Breast epithelium (tissue), 4 donors: ENCODE data around the gene PGLYRP4. TPM values are rescaled to one million over a fixed set of nuclear protein-coding genes. Genes with fewer than 3 reads are reported as not detected.
"Not testable (repeated sequence)": the region's sequence is repeated elsewhere in the genome, so short reads cannot be mapped to it uniquely, and the experiment has no call there.

Experiments used
- DNase-seq, 2 donors: peaks; one replicate each; pipeline ENCODE4 v3.0.0-alpha.2; 2019; ENCODE audit warnings: low spot score in 2 of 2
- H3K27ac ChIP-seq, 2 donors: fragments of 200-600 bp; sonication (generic) in 1 of 2; one replicate each; pipeline ENCODE4 v1.5.1; 2016 to 2019; ENCODE audit warnings: mild to moderate bottlenecking in 1 of 2
- H3K27me3 ChIP-seq, 2 donors: fragments of 200-600 bp; sonication (generic) in 1 of 2; one replicate each; pipeline versions ENCODE4 v1.5.1 to v1.6.0; 2017 to 2019; ENCODE audit warnings: control low read depth in 1 of 2, mild to moderate bottlenecking in 1 of 2
- H3K36me3 ChIP-seq: fragments of 200-600 bp; one replicate; pipeline ENCODE4 v1.5.1; 2019
- H3K4me1 ChIP-seq, 2 donors: fragments of 200-600 bp; sonication (generic); one replicate each; pipeline ENCODE4 v1.5.1; 2016 to 2019; ENCODE audit warnings: control low read depth in 1 of 2
- H3K4me3 ChIP-seq, 3 donors: fragments of 200-600 bp; sonication (generic); 1 replicate in 2 of 3; 2 replicates in 1 of 3; pipeline ENCODE4 v1.5.1; 2016 to 2019; ENCODE audit warnings: mild to moderate bottlenecking in 3 of 3, moderate library complexity in 2 of 3
- H3K9me3 ChIP-seq, 2 donors: fragments of 200-600 bp; sonication (generic) in 1 of 2; one replicate each; pipeline ENCODE4 v1.5.1; 2016 to 2019; ENCODE audit warnings: control low read depth in 1 of 2
- CTCF ChIP-seq, 3 donors: fragments of 450-650 bp; IDR thresholded peaks; one replicate each; pipeline ENCODE4 v1.5.1; 2016 to 2017; ENCODE audit warnings: antibody characterized with exemption in 3 of 3, mild to moderate bottlenecking in 3 of 3, moderate library complexity in 3 of 3
- POLR2A ChIP-seq: fragments of 450-650 bp; IDR thresholded peaks from one replicate; pipeline ENCODE4 v1.6.1; 2016; ENCODE audit warnings: antibody characterized with exemption, mild to moderate bottlenecking, moderate library complexity
- POLR2AphosphoS5 ChIP-seq, 3 donors: sonication (generic); formaldehyde crosslinking; IDR thresholded peaks; one replicate each; pipeline ENCODE4 v1.6.1; 2017; ENCODE audit warnings: antibody characterized with exemption in 3 of 3
- intact Hi-C: fragments of 100-400 bp; cut with DNase I; formaldehyde crosslinking; loops from one replicate; pipeline ENCODE4 v1.15.1; 2023; ENCODE audit warnings: low total_unique reads
- total RNA-seq, 3 donors: library from RNA; depleted of rRNA; stranded (reverse); fragments of >200 nt; gene quantifications; one replicate each; pipeline ENCODE4 v1.1.0, GENCODE V29; 2016

The PGLYRP4 gene
- total RNA-seq, 3 donors from 2014 or later, result not detected

GRCh38 chr1:153350321-153350957 is 1.8 kb upstream of the PGLYRP4 start:
- no peaks in the 10 kb centered on the region for H3K4me1 ChIP-seq
- no peaks in the 10 kb centered on the region for H3K9me3 ChIP-seq
- intact Hi-C loops, result no loop called here
- no peak for DNase-seq
- H3K27ac ChIP-seq, result no peak overlapping the region
- H3K27me3 ChIP-seq, result peaks cover 0 to 14% of the 10 kb centered on the region in 2 donors
- no peak overlapping the region for H3K4me3 ChIP-seq
- no peak for TF ChIP-seq CTCF (IDR thresholded peaks at IDR 0.05)
- TF ChIP-seq POLR2A, result no peak
- no peak for TF ChIP-seq POLR2AphosphoS5 (IDR thresholded peaks at IDR 0.05)
- no peaks in the 10 kb centered on the region for H3K36me3 ChIP-seq

GRCh38 chr1:153349363-153350320 is 1.0 kb upstream of the PGLYRP4 start:
- Histone ChIP-seq H3K36me3 (no peaks in the 10 kb centered on the region), H3K27ac (no peak overlapping the region), H3K9me3 (no peaks in the 10 kb centered on the region), H3K4me3 (no peak overlapping the region), H3K27me3 (peaks cover 0 to 14% of the 10 kb centered on the region in 2 donors), H3K4me1 (no peaks in the 10 kb centered on the region)
- no peak for TF ChIP-seq POLR2A
- TF ChIP-seq POLR2AphosphoS5 (IDR thresholded peaks at IDR 0.05), result no peak
- TF ChIP-seq CTCF (IDR thresholded peaks at IDR 0.05), result no peak
- intact Hi-C loops, result no loop called here
- DNase-seq, result no peak

- Histone ChIP-seq H3K4me1 (no peaks in the 10 kb centered on the region), H3K36me3 (no peaks in the 10 kb centered on the region), H3K9me3 (no peaks in the 10 kb centered on the region), H3K4me3 (no peak overlapping the region), H3K27ac (no peak overlapping the region), H3K27me3 (peaks cover 0 to 14% of the 10 kb centered on the region in 2 donors)
- intact Hi-C loops, result no loop called here
- TF ChIP-seq POLR2AphosphoS5 (IDR thresholded peaks at IDR 0.05) (no peak), CTCF (IDR thresholded peaks at IDR 0.05) (no peak), POLR2A (no peak)
- DNase-seq, result no peak
Observed at GRCh38 chr1:153347856-153348255, 785 bp downstream of the PGLYRP4 start.

GRCh38 chr1:153347049-153347448 is 1.6 kb downstream of the PGLYRP4 start:
- H3K9me3 ChIP-seq, H3K27ac ChIP-seq, H3K36me3 ChIP-seq, intact Hi-C loops, H3K4me3 ChIP-seq, DNase-seq, H3K4me1 ChIP-seq: not testable (repeated sequence)
- peaks cover 0 to 14% of the 10 kb centered on the region in 2 donors for H3K27me3 ChIP-seq

- H3K4me1 ChIP-seq, result no peaks in the 10 kb centered on the region
- no peaks in the 10 kb centered on the region for H3K36me3 ChIP-seq
- no peak for DNase-seq
- TF ChIP-seq CTCF (IDR thresholded peaks at IDR 0.05), result no peak
- TF ChIP-seq POLR2AphosphoS5 (IDR thresholded peaks at IDR 0.05), result no peak
- TF ChIP-seq POLR2A, result no peak
- H3K4me3 ChIP-seq, result no peak overlapping the region
- H3K9me3 ChIP-seq, result no peaks in the 10 kb centered on the region
- no peak overlapping the region for H3K27ac ChIP-seq
- intact Hi-C loops, result no loop called here
- peaks cover 0 to 14% of the 10 kb centered on the region in 2 donors for H3K27me3 ChIP-seq
Observed at GRCh38 chr1:153346077-153346723, 2.4 kb downstream of the PGLYRP4 start.
